Medulla oblongata (tissue), 1 donor: Measurements from ENCODE around the gene IGFL2.
"Not testable (repeated sequence)": the region's sequence is repeated elsewhere in the genome, so short reads cannot be mapped to it uniquely, and the experiment has no call there.

Source experiments
- DNase-seq: peaks from one replicate; pipeline ENCODE4 v3.0.0-alpha.2; 2015; ENCODE audit errors: extremely low spot score

IGFL2 gene

GRCh38 chr19:46147791-46148288, at the start of gene IGFL2:
Gene IGFL2, plus strand, starts transcription at chr19:46148238. Its CDS starts 41 bp downstream, at chr19:46148279.
- DNase-seq = no peak

- no peak for DNase-seq
Observed at GRCh38 chr19:46100344-46100743, 47.7 kb upstream of the IGFL2 start.

- no peak for DNase-seq
Observed at GRCh38 chr19:46101293-46101692, 46.7 kb upstream of the IGFL2 start.

GRCh38 chr19:46102333-46102732, 45.7 kb upstream of the IGFL2 start:
- not testable (repeated sequence) for DNase-seq

GRCh38 chr19:46107371-46107770, 40.7 kb upstream of the IGFL2 start:
- no peak for DNase-seq

GRCh38 chr19:46109876-46110275, 38.2 kb upstream of the IGFL2 start:
- no peak for DNase-seq

- DNase-seq = no peak
Observed at GRCh38 chr19:46111376-46111775, 36.7 kb upstream of the IGFL2 start.

- DNase-seq = no peak
Observed at GRCh38 chr19:46112527-46112926, 35.5 kb upstream of the IGFL2 start.

- no peak for DNase-seq
Observed at GRCh38 chr19:46113726-46114125, 34.3 kb upstream of the IGFL2 start.

- DNase-seq = peak; percentile 27
Observed at GRCh38 chr19:46115396-46116106, 32.5 kb upstream of the IGFL2 start.

- no peak for DNase-seq
Observed at GRCh38 chr19:46116121-46116520, 31.9 kb upstream of the IGFL2 start.

- no peak for DNase-seq
Observed at GRCh38 chr19:46118136-46118535, 29.9 kb upstream of the IGFL2 start.

GRCh38 chr19:46124638-46125115, 23.4 kb upstream of the IGFL2 start, which contains the start of gene IGFL3:
Gene IGFL3, minus strand, starts transcription at chr19:46124688. Its CDS starts 39 bp downstream, at chr19:46124649.
- DNase-seq = peak; percentile 66

- DNase-seq = no peak
Observed at GRCh38 chr19:46125447-46125846, 22.6 kb upstream of the IGFL2 start.

- DNase-seq = no peak
Observed at GRCh38 chr19:46126086-46126580, 21.9 kb upstream of the IGFL2 start.

- DNase-seq = no peak
Observed at GRCh38 chr19:46131485-46132143, 16.4 kb upstream of the IGFL2 start.

- no peak for DNase-seq
Observed at GRCh38 chr19:46132508-46133100, 15.4 kb upstream of the IGFL2 start.

- DNase-seq = peak; percentile 88
Observed at GRCh38 chr19:46133101-46133627, 14.9 kb upstream of the IGFL2 start.

- DNase-seq = no peak
Observed at GRCh38 chr19:46133777-46134241, 14.2 kb upstream of the IGFL2 start.

- no peak for DNase-seq
Observed at GRCh38 chr19:46134527-46134926, 13.5 kb upstream of the IGFL2 start.

- DNase-seq = no peak
Observed at GRCh38 chr19:46137915-46138473, 10.0 kb upstream of the IGFL2 start.

GRCh38 chr19:46141421-46141820, 6.6 kb upstream of the IGFL2 start:
- DNase-seq = no peak
